RWPE1 (cell line): ENCODE results near the gene ERBB4.
"Not testable (repeated sequence)": the region's sequence is repeated elsewhere in the genome, so short reads cannot be mapped to it uniquely, and the experiment has no call there.

Experiments used
- CTCF ChIA-PET: fragments of 350-600 bp; sonication (Branson Sonifier 250); formaldehyde crosslinking; extraction: SDS; loops from one replicate; lab custom pipeline; 2021; lab: Yijun Ruan, JAX
- POLR2A ChIA-PET: fragments of 400-600 bp; formaldehyde crosslinking; extraction: SDS; loops from one replicate; lab custom pipeline; 2020; ENCODE audit warnings: antibody characterized with exemption; ENCODE audit not compliant: low non-redundant PET; lab: Yijun Ruan, JAX
- DNase-seq: peaks from one replicate; pipeline ENCODE4 v3.0.0; 2012; ENCODE audit warnings: low spot score
- H3K27ac ChIP-seq: fragments of 450-650 bp; 2 replicates; pipeline ENCODE4 v1.5.1; 2017
- CTCF ChIP-seq: fragments of 450-650 bp; conservative IDR thresholded peaks from 2 replicates; pipeline ENCODE4 v1.5.1; 2017; ENCODE audit warnings: low read depth, mild to moderate bottlenecking

Gene ERBB4

DNA sequence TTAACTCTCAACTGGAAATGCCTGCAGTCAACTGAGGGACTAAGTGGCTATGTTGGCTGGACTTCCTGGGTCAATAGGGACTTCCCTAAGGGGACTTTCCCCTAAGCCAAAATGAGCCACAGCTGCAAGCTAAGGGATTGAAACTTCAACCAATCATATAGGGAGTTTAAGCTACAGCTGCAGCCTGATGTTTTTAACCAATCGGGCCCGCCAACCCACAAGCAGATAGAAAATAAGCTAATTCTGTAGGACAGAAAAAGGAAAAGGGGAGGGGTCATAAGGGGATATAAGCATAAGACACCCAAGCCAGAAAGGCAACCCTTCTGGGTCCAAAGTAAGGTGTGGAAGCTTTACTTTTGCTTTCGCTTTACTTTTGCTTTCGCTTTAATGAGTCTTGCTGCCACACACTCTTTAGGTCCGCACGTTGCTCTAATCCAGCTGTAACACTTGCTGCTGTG, 927.5 kb downstream of the ERBB4 start:
- TF ChIP-seq CTCF: no peak
- CTCF ChIA-PET: no interaction called here
- DNase-seq: no peak
- POLR2A ChIA-PET: no interaction called here
- H3K27ac ChIP-seq: no peak overlapping the region

DNA sequence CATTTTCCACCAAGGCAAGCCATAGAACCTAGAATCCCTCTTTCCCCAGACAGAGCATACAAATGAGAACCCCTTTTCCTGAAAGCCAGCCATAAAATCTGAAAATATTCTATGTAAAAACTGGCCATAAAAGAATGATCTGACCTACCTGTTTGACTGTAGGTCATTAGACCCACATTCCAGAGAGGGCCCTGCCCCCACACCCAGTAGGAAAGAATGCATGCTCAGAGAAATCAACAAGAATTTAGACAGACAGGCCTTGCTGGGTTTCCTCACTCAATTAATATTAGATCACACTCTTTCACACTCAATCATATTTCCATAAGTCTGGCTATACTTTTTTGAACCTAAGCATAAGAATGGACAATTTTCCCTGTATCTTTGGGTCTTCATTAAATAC, 929.5 kb downstream of the ERBB4 start:
- CTCF ChIA-PET: no interaction called here
- no peak for TF ChIP-seq CTCF
- DNase-seq: no peak
- H3K27ac ChIP-seq: no peak overlapping the region
- POLR2A ChIA-PET: no interaction called here

- ChIA-PET POLR2A (no interaction called here), CTCF (no interaction called here)
- no peak overlapping the region for H3K27ac ChIP-seq
- TF ChIP-seq CTCF: no peak
- DNase-seq: no peak
Observed at GRCh38 chr2:211599146-211599545, 939.5 kb downstream of the ERBB4 start.

DNA sequence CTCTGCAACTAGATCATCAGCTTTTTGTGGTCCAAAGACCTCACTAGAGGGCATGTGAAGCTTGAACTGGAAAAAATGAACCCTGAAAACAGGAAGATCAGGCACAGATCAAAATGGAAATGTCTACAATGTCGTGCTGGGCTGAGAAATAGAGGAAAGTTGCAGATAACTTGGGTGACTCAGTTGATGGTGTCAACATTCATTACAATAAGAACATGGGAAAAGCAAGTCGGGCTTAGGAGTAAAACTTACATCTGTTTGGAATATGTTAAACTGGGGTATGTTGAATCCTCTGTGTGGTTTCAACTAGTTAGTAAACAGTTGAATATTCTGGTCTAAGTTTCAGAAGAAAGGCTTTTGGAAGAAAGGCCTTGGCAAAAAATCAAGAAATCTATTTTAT, 940.4 kb downstream of the ERBB4 start:
- no peak for TF ChIP-seq CTCF
- ChIA-PET CTCF (no interaction called here), POLR2A (no interaction called here)
- DNase-seq: no peak
- no peak overlapping the region for H3K27ac ChIP-seq

GRCh38 chr2:211592006-211592405, 946.6 kb downstream of the ERBB4 start:
- CTCF ChIA-PET, POLR2A ChIA-PET, H3K27ac ChIP-seq, DNase-seq: not testable (repeated sequence)

- no peak for DNase-seq
- no peak for TF ChIP-seq CTCF
- ChIA-PET CTCF (interaction anchor here (0.6 kb wide), 1 partner anchor 136 kb away, joined by 3 read pairs; no protein-coding TSS in a partner anchor), POLR2A (no interaction called here)
- H3K27ac ChIP-seq: no peak overlapping the region
Observed at GRCh38 chr2:211591426-211591825, 947.2 kb downstream of the ERBB4 start.

- no peak for DNase-seq
- CTCF ChIA-PET: no interaction called here
- no peak overlapping the region for H3K27ac ChIP-seq
- no peak for TF ChIP-seq CTCF
- POLR2A ChIA-PET: no interaction called here
Observed at GRCh38 chr2:211568439-211568838, 970.2 kb downstream of the ERBB4 start.
